Activated CD8-positive, alpha-beta T cell treated with anti-CD3 and anti-CD28 coated beads, Interleukin-2, amount 10 ng/mL, durations not matched to agents 7 days and 5 days (primary cell): Measurements from ENCODE around the gene SUPT16H. TPM values are rescaled to one million over a fixed set of nuclear protein-coding genes. Genes with fewer than 3 reads are reported as not detected.
A peak's percentile ranks its signal among the peaks of the same experiment; 100 is the strongest.

Source experiments
- ATAC-seq: fragments of 150-1000 bp; cut with Tn5 transposase; one replicate; pipeline ENCODE4 v1.10.0; 2021; ENCODE audit warnings: moderate library complexity
- CTCF ChIA-PET: fragments of 350-600 bp; sonication (Branson Sonifier 250); formaldehyde crosslinking; loops from one replicate; lab custom pipeline; 2021; ENCODE audit warnings: antibody characterized with exemption; lab: Charles Lee
- POLR2A ChIA-PET: fragments of 350-600 bp; sonication (Branson Sonifier 250); formaldehyde crosslinking; loops from one replicate; lab custom pipeline; 2021; ENCODE audit warnings: antibody characterized with exemption; lab: Charles Lee
- DNase-seq: peaks from one replicate; pipeline ENCODE4 v3.0.0-alpha.2; 2020
- H3K27ac Mint-ChIP-seq: one replicate; pipeline ENCODE4 v1.8.0; 2021; ENCODE audit warnings: mild to moderate bottlenecking, mixed read lengths
- H3K27me3 Mint-ChIP-seq: one replicate; pipeline ENCODE4 v1.8.0; 2021; ENCODE audit warnings: low read depth, mixed read lengths
- H3K36me3 Mint-ChIP-seq: one replicate; pipeline ENCODE4 v1.8.0; 2021; ENCODE audit warnings: low read depth, mixed read lengths
- H3K4me1 Mint-ChIP-seq: one replicate; pipeline ENCODE4 v1.8.0; 2021; ENCODE audit warnings: low read depth, mixed read lengths
- H3K4me3 Mint-ChIP-seq: one replicate; pipeline ENCODE4 v1.8.0; 2021; ENCODE audit warnings: mild to moderate bottlenecking, mixed read lengths
- H3K9me3 Mint-ChIP-seq: one replicate; pipeline ENCODE4 v1.8.0; 2022; ENCODE audit warnings: mixed read lengths; ENCODE audit not compliant: insufficient read depth
- total RNA-seq, 2 experiments: library from RNA; stranded (reverse); gene quantifications; one replicate each; pipeline ENCODE4 v1.2.3, GENCODE V29; 2021

Gene SUPT16H
- 100 to 1,000 TPM; 136 to 138 TPM for total RNA-seq

DNA sequence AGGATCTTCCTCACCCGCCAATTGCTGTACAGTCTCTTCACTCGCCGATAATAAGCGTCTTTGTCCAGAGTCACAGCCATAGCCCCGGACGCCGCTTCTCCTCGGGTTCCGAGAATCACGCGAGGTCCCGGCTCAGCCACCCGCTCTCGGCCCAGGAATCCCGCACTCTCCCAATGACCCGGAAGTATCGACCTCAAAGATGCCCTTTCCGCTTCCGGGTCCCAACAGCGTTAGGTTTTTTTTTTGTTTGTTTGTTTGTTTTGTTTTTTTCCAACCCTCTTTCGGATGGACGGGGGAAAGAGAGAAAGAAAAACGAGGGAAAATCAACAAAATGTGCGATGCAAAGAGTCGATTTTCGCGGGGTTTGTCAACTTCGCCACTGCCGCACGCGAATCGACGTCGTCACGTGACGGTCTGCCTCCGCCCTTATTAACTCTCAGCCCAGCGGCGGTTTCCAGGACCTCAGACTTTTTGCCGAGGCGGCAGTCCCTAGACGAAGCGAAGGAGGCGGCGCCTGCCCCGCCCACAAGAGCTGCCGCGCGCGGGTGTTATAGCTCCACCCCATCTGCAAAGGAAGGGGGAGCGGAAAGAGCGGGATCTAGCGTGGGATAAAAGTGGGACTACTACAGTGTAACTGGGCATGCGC lies at the start of gene SUPT16H:
TSS of gene SUPT16H (minus strand) at position 172 of the 646 bp plus-strand sequence. CDS start at position 80, 92 bp downstream.
- POLR2A ChIA-PET: interaction anchor here (0.5 to 1.6 kb wide), 11 partner anchors 11 to 1177 kb away, joined by 3 to 9 read pairs (median 4); partner anchors contain the start of gene METTL3
- DNase-seq: peak; percentile 97

GRCh38 chr14:21431126-21431525 lies 47.3 kb upstream of the SUPT16H start:
- DNase-seq: no peak
- no peak overlapping the region for H3K27ac Mint-ChIP-seq
- no peak overlapping the region for H3K4me3 Mint-ChIP-seq
- ChIA-PET CTCF (interaction anchor here (1.1 to 1.7 kb wide), 3 partner anchors 11 to 46 kb away, joined by 3 to 5 read pairs (median 3); partner anchors contain the start of gene TOX4), POLR2A (interaction anchor here (1.4 to 1.6 kb wide), 2 partner anchors 21 to 24 kb away, joined by 3 to 4 read pairs; no protein-coding TSS in a partner anchor)
- peaks cover 31% of the 10 kb centered on the region for H3K4me1 Mint-ChIP-seq
- no peaks in the 10 kb centered on the region for H3K9me3 Mint-ChIP-seq
- H3K36me3 Mint-ChIP-seq: peaks cover 62% of the 10 kb centered on the region
- no peak for ATAC-seq
- no peaks in the 10 kb centered on the region for H3K27me3 Mint-ChIP-seq

More for the DNA sequence above, at the start of gene SUPT16H:
- peak within 1 kb of the TSS; percentile 96 for H3K27ac Mint-ChIP-seq
- H3K27me3 Mint-ChIP-seq: no peaks in the 10 kb centered on the region
- ATAC-seq: peak; percentile 94
- peak within 1 kb of the TSS; percentile 99 for H3K4me3 Mint-ChIP-seq
- CTCF ChIA-PET: interaction anchor here (0.6 to 2.4 kb wide), 4 partner anchors 19 to 72 kb away, joined by 3 to 5 read pairs (median 4); partner anchors contain the start of gene CHD8
- H3K4me1 Mint-ChIP-seq: peaks cover 39% of the 10 kb centered on the region
- H3K9me3 Mint-ChIP-seq: no peaks in the 10 kb centered on the region
- peaks cover 46% of the 10 kb centered on the region for H3K36me3 Mint-ChIP-seq

DNA sequence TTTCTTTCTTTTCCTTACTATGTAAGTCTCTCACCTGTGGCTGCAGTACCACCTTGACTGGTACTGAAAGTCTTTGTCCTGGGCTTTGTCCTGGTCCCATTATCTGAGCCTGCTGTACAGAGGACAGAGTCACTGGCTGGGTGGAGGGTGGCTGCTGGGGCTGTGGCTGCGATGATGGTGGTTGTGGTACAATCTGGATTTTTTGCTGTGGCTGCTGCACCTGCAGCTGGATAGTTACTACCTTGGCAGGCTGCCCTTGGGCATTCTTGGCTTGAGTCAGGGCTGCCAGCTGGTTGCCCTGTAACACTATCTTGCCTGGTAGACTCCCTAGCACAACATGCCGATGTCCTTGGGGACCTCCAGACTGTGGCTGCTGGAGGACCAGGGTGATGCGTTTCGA lies 45.1 kb upstream of the SUPT16H start:
- POLR2A ChIA-PET: no interaction called here
- CTCF ChIA-PET: no interaction called here
- no peaks in the 10 kb centered on the region for H3K9me3 Mint-ChIP-seq
- H3K27me3 Mint-ChIP-seq: no peaks in the 10 kb centered on the region
- peaks cover 70% of the 10 kb centered on the region for H3K36me3 Mint-ChIP-seq
- H3K4me3 Mint-ChIP-seq: no peak overlapping the region
- H3K27ac Mint-ChIP-seq: peak overlapping the region; percentile 39
- peaks cover 11% of the 10 kb centered on the region for H3K4me1 Mint-ChIP-seq
- DNase-seq: no peak
- ATAC-seq: no peak

GRCh38 chr14:21426692-21427091 lies 42.9 kb upstream of the SUPT16H start:
- POLR2A ChIA-PET: interaction anchor here (2.4 kb wide), 1 partner anchor 10 kb away, joined by 10 read pairs; no protein-coding TSS in a partner anchor
- no peaks in the 10 kb centered on the region for H3K9me3 Mint-ChIP-seq

DNA sequence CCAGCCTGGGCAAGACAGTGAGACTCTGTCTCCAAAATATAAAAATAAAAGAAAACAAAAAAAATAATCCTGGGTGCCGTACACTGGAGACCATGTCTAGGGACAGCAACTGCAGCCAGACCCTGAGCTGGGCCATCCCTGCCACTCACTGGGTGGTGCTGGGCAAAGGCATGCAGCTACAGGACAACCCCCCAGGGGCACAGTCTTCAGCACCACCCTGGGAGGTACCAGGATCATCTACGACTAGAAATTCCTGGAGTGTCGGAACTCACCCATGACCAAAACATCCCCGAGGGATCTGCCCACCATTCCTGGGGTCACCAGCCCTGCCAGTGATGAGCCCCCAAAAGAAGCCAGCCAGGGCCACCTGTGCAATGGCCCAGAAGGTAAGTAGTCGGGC lies 35.7 kb upstream of the SUPT16H start:
- Mint-ChIP-seq H3K27me3 (no peaks in the 10 kb centered on the region), H3K4me3 (no peak overlapping the region), H3K9me3 (no peaks in the 10 kb centered on the region), H3K36me3 (peaks cover 55% of the 10 kb centered on the region), H3K27ac (no peak overlapping the region), H3K4me1 (peaks cover 8% of the 10 kb centered on the region)
- POLR2A ChIA-PET: interaction anchor here (1.3 kb wide), 1 partner anchor 18 kb away, joined by 3 read pairs; no protein-coding TSS in a partner anchor
- DNase-seq (no peak), ATAC-seq (no peak)
- CTCF ChIA-PET: interaction anchor here (1.3 kb wide), 1 partner anchor 11 kb away, joined by 3 read pairs; no protein-coding TSS in a partner anchor

More at GRCh38 chr14:21426692-21427091, 42.9 kb upstream of the SUPT16H start:
- H3K27me3 Mint-ChIP-seq: no peaks in the 10 kb centered on the region
- DNase-seq (no peak), ATAC-seq (no peak)
- H3K4me1 Mint-ChIP-seq: peaks cover 4% of the 10 kb centered on the region
- H3K36me3 Mint-ChIP-seq: peaks cover 71% of the 10 kb centered on the region
- H3K27ac Mint-ChIP-seq: no peak overlapping the region
- CTCF ChIA-PET: no interaction called here
- H3K4me3 Mint-ChIP-seq: no peak overlapping the region

DNA sequence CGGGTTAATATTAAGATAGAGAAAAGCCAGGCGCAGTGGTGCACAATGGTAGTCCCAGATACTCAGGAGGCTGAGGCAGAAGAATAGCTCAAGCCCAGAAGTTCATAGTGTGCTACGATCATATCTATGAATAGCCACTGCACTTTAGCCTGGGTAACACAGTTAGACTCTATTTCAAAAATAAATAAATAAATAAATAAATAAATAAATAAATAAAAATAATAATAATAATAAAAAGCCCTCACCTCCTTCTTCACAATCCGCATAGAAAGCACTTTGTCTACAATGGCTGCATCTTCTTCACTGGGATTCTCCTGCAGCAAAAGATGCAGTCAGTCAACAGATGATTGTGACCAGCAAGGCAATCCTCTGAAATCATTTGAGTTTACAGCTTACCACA lies 31.5 kb upstream of the SUPT16H start:
- Mint-ChIP-seq H3K4me1 (peaks cover 4% of the 10 kb centered on the region), H3K36me3 (peaks cover 65% of the 10 kb centered on the region), H3K27me3 (no peaks in the 10 kb centered on the region), H3K27ac (peak overlapping the region; percentile 6), H3K4me3 (no peak overlapping the region), H3K9me3 (no peaks in the 10 kb centered on the region)
- ChIA-PET CTCF (interaction anchor here (0.7 to 1.7 kb wide), 5 partner anchors 9 to 41 kb away, joined by 3 to 5 read pairs (median 3); partner anchors contain the start of gene CHD8), POLR2A (no interaction called here)
- no peak for DNase-seq
- ATAC-seq: no peak

- no peaks in the 10 kb centered on the region for H3K27me3 Mint-ChIP-seq
- H3K4me3 Mint-ChIP-seq: no peak overlapping the region
- peaks cover 2% of the 10 kb centered on the region for H3K4me1 Mint-ChIP-seq
- no peak overlapping the region for H3K27ac Mint-ChIP-seq
- POLR2A ChIA-PET: no interaction called here
- CTCF ChIA-PET: interaction anchor here (1.2 to 1.3 kb wide), 3 partner anchors 10 to 32 kb away, joined by 3 to 5 read pairs (median 4); no protein-coding TSS in a partner anchor
- no peak for DNase-seq
- no peak for ATAC-seq
- peaks cover 67% of the 10 kb centered on the region for H3K36me3 Mint-ChIP-seq
- H3K9me3 Mint-ChIP-seq: no peaks in the 10 kb centered on the region
Measured at GRCh38 chr14:21414137-21414631, 30.4 kb upstream of the SUPT16H start.

GRCh38 chr14:21408147-21408546 lies 24.3 kb upstream of the SUPT16H start:
- Mint-ChIP-seq H3K36me3 (peaks cover 71% of the 10 kb centered on the region), H3K27ac (no peak overlapping the region), H3K9me3 (no peaks in the 10 kb centered on the region), H3K4me1 (no peaks in the 10 kb centered on the region), H3K4me3 (no peak overlapping the region), H3K27me3 (no peaks in the 10 kb centered on the region)
- ChIA-PET CTCF (interaction anchor here (1.5 kb wide), 1 partner anchor 38 kb away, joined by 3 read pairs; no protein-coding TSS in a partner anchor), POLR2A (no interaction called here)
- no peak for ATAC-seq
- DNase-seq: no peak

DNA sequence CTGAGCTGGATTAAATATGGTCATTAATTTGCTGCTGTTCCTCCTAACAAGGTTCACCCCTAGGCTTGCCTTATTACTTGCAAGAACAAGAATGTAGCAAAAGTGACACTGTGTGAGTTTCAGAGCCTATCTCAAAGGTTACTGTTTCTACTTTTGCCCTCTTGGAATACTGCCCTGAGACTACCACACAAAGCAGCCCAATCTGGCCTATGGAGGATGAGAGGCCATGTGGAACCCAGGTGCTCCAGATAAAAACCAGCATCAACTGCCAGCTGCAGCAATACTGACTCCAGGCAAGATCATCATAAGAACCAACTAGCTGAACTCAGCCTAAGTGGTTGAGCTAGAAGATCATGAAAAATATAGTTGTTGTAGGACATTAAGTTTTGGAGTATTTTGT lies 22.4 kb upstream of the SUPT16H start:
- ATAC-seq (no peak), DNase-seq (no peak)
- no peak overlapping the region for H3K4me3 Mint-ChIP-seq
- no peaks in the 10 kb centered on the region for H3K4me1 Mint-ChIP-seq
- ChIA-PET POLR2A (no interaction called here), CTCF (interaction anchor here (1.2 to 1.3 kb wide), 2 partner anchors 22 to 151 kb away, joined by 3 read pairs; partner anchors contain the start of gene SUPT16H)
- H3K9me3 Mint-ChIP-seq: no peaks in the 10 kb centered on the region
- H3K36me3 Mint-ChIP-seq: peaks cover 73% of the 10 kb centered on the region
- no peaks in the 10 kb centered on the region for H3K27me3 Mint-ChIP-seq
- no peak overlapping the region for H3K27ac Mint-ChIP-seq

DNA sequence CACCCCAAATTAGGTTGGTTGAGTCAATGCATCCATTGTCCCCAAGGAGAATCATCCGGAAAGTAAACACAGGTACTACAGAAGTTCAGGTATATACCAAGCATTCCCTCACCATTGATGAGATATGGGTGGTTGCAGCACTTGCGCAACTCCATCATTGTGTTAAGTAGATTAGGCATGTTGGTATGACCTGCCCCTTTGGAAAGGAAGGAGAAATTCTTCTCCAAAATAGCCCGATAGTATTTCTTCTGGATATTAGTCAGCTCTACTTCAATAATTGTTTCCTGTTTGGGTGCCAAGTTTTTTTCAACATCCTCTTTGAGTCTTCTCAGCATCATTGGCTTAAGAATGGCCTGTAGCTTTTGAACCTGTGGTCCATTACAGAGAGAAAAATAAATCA lies 21.3 kb upstream of the SUPT16H start:
- Mint-ChIP-seq H3K4me1 (no peaks in the 10 kb centered on the region), H3K4me3 (no peak overlapping the region), H3K36me3 (peaks cover 73% of the 10 kb centered on the region), H3K9me3 (no peaks in the 10 kb centered on the region), H3K27ac (no peak overlapping the region), H3K27me3 (no peaks in the 10 kb centered on the region)
- CTCF ChIA-PET: interaction anchor here (1.1 to 1.2 kb wide), 2 partner anchors 8 to 152 kb away, joined by 3 to 4 read pairs; no protein-coding TSS in a partner anchor
- no peak for DNase-seq
- POLR2A ChIA-PET: no interaction called here
- no peak for ATAC-seq

DNA sequence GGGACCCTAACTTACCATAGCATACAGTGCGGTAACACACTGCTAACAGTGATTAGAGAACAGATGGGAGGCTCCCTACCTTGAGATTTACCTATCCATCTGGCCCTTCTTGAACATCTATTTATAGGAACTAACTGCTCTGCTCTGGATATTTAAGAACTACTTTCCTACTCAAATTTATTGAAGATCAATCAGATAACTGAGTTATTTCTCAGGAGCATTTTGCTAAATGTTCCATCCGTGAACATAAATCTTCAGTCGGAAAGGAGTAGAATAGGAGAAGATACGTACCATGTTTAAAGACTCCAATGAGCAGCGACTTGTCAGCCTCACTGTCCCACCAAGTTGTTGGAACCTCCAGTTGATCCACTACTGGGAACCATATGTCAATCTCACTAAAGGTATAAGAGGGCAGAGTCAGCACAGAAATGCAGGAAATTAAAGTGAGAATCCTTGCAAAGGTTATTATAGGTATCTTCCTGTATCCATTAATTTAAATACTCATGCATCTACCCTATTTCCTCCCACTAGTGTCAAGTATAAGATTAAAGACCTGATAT lies 15.6 kb upstream of the SUPT16H start:
- ATAC-seq: no peak
- no peak overlapping the region for H3K27ac Mint-ChIP-seq
- H3K9me3 Mint-ChIP-seq: no peaks in the 10 kb centered on the region
- H3K4me3 Mint-ChIP-seq: no peak overlapping the region
- ChIA-PET POLR2A (interaction anchor here (0.6 kb wide), 1 partner anchor 108 kb away, joined by 7 read pairs; no protein-coding TSS in a partner anchor), CTCF (no interaction called here)
- H3K36me3 Mint-ChIP-seq: peaks cover 69% of the 10 kb centered on the region
- H3K4me1 Mint-ChIP-seq: no peaks in the 10 kb centered on the region
- no peak for DNase-seq
- no peaks in the 10 kb centered on the region for H3K27me3 Mint-ChIP-seq
